K562 (cell line): ENCODE results near the gene GPR152. TPM values are rescaled to one million over a fixed set of nuclear protein-coding genes. Genes with fewer than 3 reads are reported as not detected.
"Not testable (repeated sequence)": the region's sequence is repeated elsewhere in the genome, so short reads cannot be mapped to it uniquely, and the experiment has no call there.

Experiments
- ATAC-seq: fragments of 200-7000 bp; cut with Tn5 transposase; 3 replicates; pipeline ENCODE4 v1.9.1; 2020; ENCODE audit warnings: moderate library complexity
- BruUV-seq: library from RNA; stranded (reverse); fragments of 400-500 nt; replicated peaks from 2 replicates; lab custom pipeline; 2021; lab: Mats Ljungman, UMichigan
- CTCF ChIA-PET: fragments of 300-600 bp; formaldehyde crosslinking; extraction: SDS; loops from one replicate; lab custom pipeline; 2021; ENCODE audit warnings: low intra/inter-chr PET ratio; lab: Yijun Ruan, JAX
- POLR2A ChIA-PET: fragments of 300-600, 350-650 bp; sonication (Branson Sonifier 250); formaldehyde crosslinking; extraction: SDS; loops from one replicate; lab custom pipeline; 2021; ENCODE audit warnings: antibody characterized with exemption, inconsistent platforms; lab: Yijun Ruan, JAX
- DNase-seq, 4 experiments: peaks; one replicate each; pipeline versions ENCODE4 v3.0.0 to v3.0.0-alpha.2; 2011 to 2018; ENCODE audit warnings: low spot score in 3 of 4, mixed read lengths in 3 of 4; ENCODE audit errors: extremely low read depth in 1 of 4
- FAIRE-seq: peaks from 2 replicates; lab custom pipeline; 2011; peaks lifted over from hg19 to GRCh38; lab: Jason Lieb, UNC
- H2AFZ ChIP-seq: 2 replicates; pipeline ENCODE4 v1.6.0; 2011; ENCODE audit warnings: low read depth, low read length, control low read depth, inconsistent platforms
- H3K27ac ChIP-seq: fragments of 200-600 bp; 3 replicates; pipeline ENCODE4 v1.8.0; 2011; ENCODE audit warnings: low read depth, mild to moderate bottlenecking, control low read depth, inconsistent platforms, low read length, moderate library complexity, mixed read lengths; ENCODE audit errors: extremely low read depth
- H3K27me3 ChIP-seq, 2 experiments: fragments of 300-600 bp in 1 of 2; 2 replicates in 1 of 2; 3 replicates in 1 of 2; pipeline versions ENCODE4 v1.6.0 to v1.8.0; 2011; ENCODE audit warnings: inconsistent platforms in 2 of 2, low read length in 2 of 2, mild to moderate bottlenecking in 1 of 2, mixed read lengths in 1 of 2, moderate library complexity in 1 of 2; ENCODE audit not compliant: control insufficient read depth in 2 of 2, insufficient read depth in 2 of 2
- H3K36me3 ChIP-seq: fragments of 300-600 bp; 3 replicates; pipeline ENCODE4 v1.8.0; 2011; ENCODE audit warnings: mild to moderate bottlenecking, low read length, inconsistent platforms; ENCODE audit not compliant: control insufficient read depth, insufficient read depth
- H3K4me1 ChIP-seq, 2 experiments: fragments of 200-600 bp in 1 of 2; replicated peaks in 1 of 2; 2 replicates in 1 of 2; 3 replicates in 1 of 2; pipeline versions ENCODE4 v1.5.1 to v1.8.0; 2011; ENCODE audit warnings: inconsistent platforms in 2 of 2, low read length in 2 of 2, mild to moderate bottlenecking in 1 of 2, mixed read lengths in 1 of 2, moderate library complexity in 1 of 2; ENCODE audit not compliant: control insufficient read depth in 2 of 2, insufficient read depth in 2 of 2
- H3K4me2 ChIP-seq: 2 replicates; pipeline ENCODE4 v1.6.1; 2011; ENCODE audit warnings: low read length, control low read depth, inconsistent platforms, mixed read lengths; ENCODE audit not compliant: insufficient read depth
- H3K4me3 ChIP-seq: fragments of 200-600 bp; sonication (generic), shearing (Covaris generic); 2 replicates; pipeline ENCODE4 v1.5.1; 2016; ENCODE audit warnings: control low read depth, inconsistent platforms
- H3K79me2 ChIP-seq: fragments of 200-600 bp; 3 replicates; pipeline ENCODE4 v1.8.0; 2011; ENCODE audit warnings: low read length, inconsistent platforms; ENCODE audit not compliant: control insufficient read depth, insufficient read depth
- H3K9ac ChIP-seq, 2 experiments: 2 replicates each; pipeline versions ENCODE4 v1.6.0 to v1.6.1; 2011; ENCODE audit warnings: low read depth in 2 of 2, low read length in 2 of 2, control low read depth in 1 of 2, inconsistent platforms in 1 of 2, mild to moderate bottlenecking in 1 of 2, mixed read lengths in 1 of 2; ENCODE audit not compliant: insufficient read depth in 1 of 2
- H3K9me1 ChIP-seq: one replicate; pipeline ENCODE4 v1.6.0; 2011; ENCODE audit warnings: inconsistent platforms, mild to moderate bottlenecking, low read length, moderate library complexity; ENCODE audit not compliant: control insufficient read depth, insufficient read depth
- H3K9me3 ChIP-seq: replicated peaks from 2 replicates; pipeline ENCODE4 v1.5.1; 2011; ENCODE audit warnings: low read depth, low read length, inconsistent platforms; ENCODE audit not compliant: control insufficient read depth, insufficient read depth
- H4K20me1 ChIP-seq: replicated peaks from 2 replicates; pipeline ENCODE4 v1.6.1; 2011; ENCODE audit warnings: low read length, inconsistent platforms, mixed read lengths; ENCODE audit not compliant: control insufficient read depth, insufficient read depth
- ADNP ChIP-seq: fragments of 200-800 bp; sonication (Bioruptor generic); IDR thresholded peaks from 2 replicates; pipeline ENCODE4 v1.6.1; 2016; ENCODE audit warnings: missing genetic modification characterization, missing compliant biosample characterization
- LARP7 ChIP-seq: fragments of 450-650 bp; IDR thresholded peaks from 2 replicates; pipeline ENCODE4 v1.6.1; 2016
- NR2C1 ChIP-seq, 2 experiments: fragments of 450-650 bp; IDR thresholded peaks; 2 replicates each; pipeline ENCODE4 v1.6.1; 2017; ENCODE audit warnings: mild to moderate bottlenecking in 2 of 2, antibody characterized with exemption in 1 of 2, inconsistent platforms in 1 of 2, missing compliant biosample characterization in 1 of 2, missing genetic modification characterization in 1 of 2
- PHF20 ChIP-seq: fragments of 450-650 bp; IDR thresholded peaks from 2 replicates; pipeline ENCODE4 v1.6.1; 2018; ENCODE audit not compliant: partially characterized antibody
- ZNF785 ChIP-seq: fragments of 250-450 bp; sonication (Bioruptor Pico); IDR thresholded peaks from 2 replicates; pipeline ENCODE4 v1.4.0; 2020; ENCODE audit warnings: mild to moderate bottlenecking
- WGBS: fragments of 100-300 bp; shearing (Covaris generic); methylation state at CpG from one replicate; pipeline ENCODE4 v1.1.6; 2016; ENCODE audit warnings: low coverage, mixed read lengths; ENCODE audit not compliant: insufficient coverage; ENCODE audit errors: missing lambda C conversion rate; 5-methylcytosine and 5-hydroxymethylcytosine counted together
- in situ Hi-C: fragments of 300-500 bp; cut with MboI; formaldehyde crosslinking; loops from 4 replicates; pipeline ENCODE4 v1.15.0; 2018; ENCODE audit warnings: inconsistent platforms, mixed read lengths
- intact Hi-C: fragments of 100-400 bp; cut with micrococcal nuclease; formaldehyde crosslinking; loops from 2 replicates; pipeline ENCODE4 v1.14.2; 2022
- polyA plus RNA-seq, 8 experiments: library from polyadenylated mRNA; depleted of rRNA in 4 of 8; stranded (reverse) in 5 of 8; unstranded in 3 of 8; fragments of >200 nt; fragmentation: Nextera tagmentation in 2 of 8; fragmentation: Illumina TruSeq in 1 of 8; extraction: Ambion mirVana in 2 of 8; extraction: Trizol in 1 of 8; gene quantifications; 2 replicates each; pipeline versions ENCODE4 v1.2.1 to v1.2.3, GENCODE V29; 2011 to 2014; ENCODE audit warnings: inconsistent platforms in 1 of 8, missing spikeins in 1 of 8
- total RNA-seq, 7 experiments: library from RNA; depleted of rRNA in 6 of 7; stranded (reverse); fragments of >200 nt in 6 of 7; fragmentation: Illumina TruSeq in 2 of 7; extraction: Trizol in 2 of 7; gene quantifications; 2 replicates each; pipeline versions ENCODE4 v1.2.1 to v1.2.3, GENCODE V29; 2011 to 2021; ENCODE audit warnings: low replicate concordance in 1 of 7
- TF ChIP-seq, protein P1 (sequence below): sonication (generic); formaldehyde crosslinking; IDR thresholded peaks from 2 replicates; pipeline ENCODE4 v1.8.0; 2022; ENCODE audit warnings: missing genetic modification reagents, mild to moderate bottlenecking, borderline replicate concordance
- TF ChIP-seq, protein P2 (sequence below): fragments of 450-650 bp; IDR thresholded peaks from 2 replicates; pipeline ENCODE4 v1.6.1; 2016; ENCODE audit warnings: low read depth, mild to moderate bottlenecking, moderate library complexity
- TF ChIP-seq, protein P3 (sequence below): fragments of 250-450 bp; sonication (Bioruptor Pico); IDR thresholded peaks from 2 replicates; pipeline ENCODE4 v1.8.0; 2021; ENCODE audit warnings: moderate library complexity, mild to moderate bottlenecking, inconsistent platforms
- TF ChIP-seq, protein P4 (sequence below): fragments of 250-450 bp; sonication (Bioruptor Pico); IDR thresholded peaks from 2 replicates; pipeline ENCODE4 v1.9.0; 2021; ENCODE audit warnings: mild to moderate bottlenecking

Gene GPR152
- total and polyA plus RNA-seq, 9 of the 15 experiments (the other 6 are each of a cell fraction or from before 2014, with no cell fraction given) = not detected

DNA sequence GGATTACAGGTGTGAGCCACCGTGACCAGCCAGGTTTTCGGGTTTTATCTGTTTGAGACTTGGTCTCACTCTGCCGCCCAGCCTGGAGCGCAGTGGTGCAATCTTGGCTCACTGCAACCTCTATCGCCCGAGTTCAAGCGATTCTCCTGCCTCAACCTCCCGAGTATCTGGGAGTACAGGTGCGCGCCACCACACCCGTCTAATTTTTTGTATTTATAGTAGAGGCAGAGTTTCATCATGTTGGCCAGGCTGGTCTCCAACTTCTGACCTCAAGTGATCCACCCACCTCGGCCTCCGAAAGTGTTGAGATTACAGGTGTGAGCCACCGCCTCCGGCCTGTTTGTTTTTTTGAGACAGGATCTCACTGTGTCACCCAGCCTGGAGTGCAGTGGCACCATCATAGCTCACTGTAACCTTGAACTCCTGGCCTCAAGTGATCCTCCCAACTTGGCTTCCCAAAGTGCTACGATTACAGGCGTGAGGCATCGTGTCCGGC lies 25.1 kb downstream of the GPR152 start:
- intact Hi-C loops = loop anchor here (5.0 kb wide), 1 partner anchor 80 kb away; the partner anchor contains the start of genes CDK2AP2 and PITPNM1
- DNase-seq; BruUV-seq; H3K27me3 ChIP-seq; TF ChIP-seq NR2C1 (tag; IDR thresholded peaks at IDR 0.05): not testable (repeated sequence)
- peak overlapping the region in 1 of 2 experiments; percentile 62; a peak in 1 of 4 replicates for H3K9ac ChIP-seq
- TF ChIP-seq NR2C1 (IDR thresholded peaks at IDR 0.05) = 0 out of 2 replicates have a peak, but pooled peaks have one; percentile 1
- TF ChIP-seq, all 486 proteins: peak for 1; not testable (repeated sequence) for 485
- FAIRE-seq, H4K20me1 ChIP-seq, ATAC-seq, H3K9me3 ChIP-seq, H3K9me1 ChIP-seq, in situ Hi-C loops, CTCF ChIA-PET: not testable (repeated sequence)
- H3K79me2 ChIP-seq = peaks cover 25% of the 10 kb centered on the region
- H2AFZ ChIP-seq = peak overlapping the region; percentile 93
- 84% methylated on average over 18 of the region's 19 CpGs for WGBS
- H3K36me3 ChIP-seq = peaks cover 32% of the 10 kb centered on the region; the same call in 2 of the 3 replicates
- peak overlapping the region; percentile 56; the same call in 2 of the 3 replicates for H3K27ac ChIP-seq
- POLR2A ChIA-PET = interaction anchor here (0.6 to 0.7 kb wide), 2 partner anchors 117 to 122 kb away, joined by 3 read pairs; no protein-coding TSS in a partner anchor
- peak overlapping the region; percentile 83 for H3K4me3 ChIP-seq
- H3K4me2 ChIP-seq = peak overlapping the region; percentile 93
- H3K4me1 ChIP-seq = peaks cover 9 to 38% of the 10 kb centered on the region in 2 experiments; a peak in 4 of 5 replicates

DNA sequence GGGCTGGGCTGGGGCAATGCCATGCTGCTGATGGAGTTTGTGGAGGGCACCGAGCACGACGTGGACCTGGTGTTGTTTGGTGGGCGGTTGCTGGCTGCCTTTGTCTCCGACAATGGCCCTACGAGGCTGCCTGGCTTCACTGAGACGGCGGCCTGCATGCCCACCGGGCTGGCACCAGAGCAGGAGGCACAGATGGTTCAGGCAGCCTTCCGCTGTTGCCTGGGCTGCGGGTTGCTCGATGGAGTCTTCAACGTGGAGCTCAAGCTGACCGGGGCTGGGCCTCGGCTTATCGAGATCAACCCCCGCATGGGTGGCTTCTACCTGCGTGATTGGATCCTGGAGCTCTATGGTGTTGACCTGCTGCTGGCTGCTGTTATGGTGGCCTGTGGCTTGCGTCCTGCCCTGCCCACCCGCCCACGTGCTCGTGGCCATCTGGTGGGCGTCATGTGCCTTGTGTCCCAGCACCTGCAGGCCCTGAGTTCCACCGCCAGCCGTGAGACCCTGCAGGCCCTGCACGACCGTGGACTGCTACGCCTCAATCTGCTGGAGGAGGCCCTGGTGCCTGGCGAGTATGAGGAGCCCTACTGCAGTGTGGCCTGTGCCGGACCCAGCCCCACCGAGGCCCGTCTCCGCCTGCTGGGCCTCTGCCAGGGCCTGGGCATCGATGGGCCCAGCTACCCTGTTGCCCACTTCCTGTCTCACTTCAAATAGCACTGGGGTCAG lies 28.5 kb downstream of the GPR152 start:
- H3K79me2 ChIP-seq = peaks cover 16% of the 10 kb centered on the region
- no peak for ATAC-seq
- no peak overlapping the region for H3K4me3 ChIP-seq
- no peaks in the 10 kb centered on the region for H3K27me3 ChIP-seq
- WGBS = 75% methylated on average over 27 of the region's 34 CpGs
- H3K9me3 ChIP-seq = no peaks in the 10 kb centered on the region
- no peak for DNase-seq
- intact Hi-C loops = loop anchor here (5.0 kb wide), 1 partner anchor 43 kb away; the partner anchor contains the start of gene TMEM134
- ChIA-PET POLR2A (interaction anchor here (0.8 to 2.0 kb wide), 5 partner anchors 11 to 53 kb away, joined by 3 to 9 read pairs (median 4); partner anchors contain the start of gene PPP1CA), CTCF (no interaction called here)
- FAIRE-seq = no peak
- no peak overlapping the region for H3K27ac ChIP-seq
- H3K4me2 ChIP-seq = no peak overlapping the region
- peak overlapping the region in 1 of 2 experiments; percentile 82; a peak in 2 of 4 replicates for H3K9ac ChIP-seq
- no TSS peak for BruUV-seq
- in situ Hi-C loops = no loop called here
- H3K9me1 ChIP-seq = peaks cover 4% of the 10 kb centered on the region
- H3K36me3 ChIP-seq = no peaks in the 10 kb centered on the region
- H2AFZ ChIP-seq = no peak overlapping the region; the same call in 1 of the 2 replicates
- H3K4me1 ChIP-seq = peaks cover 10 to 59% of the 10 kb centered on the region in 2 experiments
- no peaks in the 10 kb centered on the region for H4K20me1 ChIP-seq
- TF ChIP-seq, protein P1, sequence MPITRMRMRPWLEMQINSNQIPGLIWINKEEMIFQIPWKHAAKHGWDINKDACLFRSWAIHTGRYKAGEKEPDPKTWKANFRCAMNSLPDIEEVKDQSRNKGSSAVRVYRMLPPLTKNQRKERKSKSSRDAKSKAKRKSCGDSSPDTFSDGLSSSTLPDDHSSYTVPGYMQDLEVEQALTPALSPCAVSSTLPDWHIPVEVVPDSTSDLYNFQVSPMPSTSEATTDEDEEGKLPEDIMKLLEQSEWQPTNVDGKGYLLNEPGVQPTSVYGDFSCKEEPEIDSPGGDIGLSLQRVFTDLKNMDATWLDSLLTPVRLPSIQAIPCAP (CRISPR knock-in tag) = no peak
- no peak for TF ChIP-seq PHF20
- TF ChIP-seq ADNP (tag) = no peak
- no peak for TF ChIP-seq ZNF785
- no peak for TF ChIP-seq LARP7
- TF ChIP-seq, protein P2, sequence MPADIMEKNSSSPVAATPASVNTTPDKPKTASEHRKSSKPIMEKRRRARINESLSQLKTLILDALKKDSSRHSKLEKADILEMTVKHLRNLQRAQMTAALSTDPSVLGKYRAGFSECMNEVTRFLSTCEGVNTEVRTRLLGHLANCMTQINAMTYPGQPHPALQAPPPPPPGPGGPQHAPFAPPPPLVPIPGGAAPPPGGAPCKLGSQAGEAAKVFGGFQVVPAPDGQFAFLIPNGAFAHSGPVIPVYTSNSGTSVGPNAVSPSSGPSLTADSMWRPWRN = no peak
- TF ChIP-seq, protein P3, sequence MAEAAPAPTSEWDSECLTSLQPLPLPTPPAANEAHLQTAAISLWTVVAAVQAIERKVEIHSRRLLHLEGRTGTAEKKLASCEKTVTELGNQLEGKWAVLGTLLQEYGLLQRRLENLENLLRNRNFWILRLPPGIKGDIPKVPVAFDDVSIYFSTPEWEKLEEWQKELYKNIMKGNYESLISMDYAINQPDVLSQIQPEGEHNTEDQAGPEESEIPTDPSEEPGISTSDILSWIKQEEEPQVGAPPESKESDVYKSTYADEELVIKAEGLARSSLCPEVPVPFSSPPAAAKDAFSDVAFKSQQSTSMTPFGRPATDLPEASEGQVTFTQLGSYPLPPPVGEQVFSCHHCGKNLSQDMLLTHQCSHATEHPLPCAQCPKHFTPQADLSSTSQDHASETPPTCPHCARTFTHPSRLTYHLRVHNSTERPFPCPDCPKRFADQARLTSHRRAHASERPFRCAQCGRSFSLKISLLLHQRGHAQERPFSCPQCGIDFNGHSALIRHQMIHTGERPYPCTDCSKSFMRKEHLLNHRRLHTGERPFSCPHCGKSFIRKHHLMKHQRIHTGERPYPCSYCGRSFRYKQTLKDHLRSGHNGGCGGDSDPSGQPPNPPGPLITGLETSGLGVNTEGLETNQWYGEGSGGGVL (CRISPR knock-in tag) = no peak
- TF ChIP-seq, protein P4, sequence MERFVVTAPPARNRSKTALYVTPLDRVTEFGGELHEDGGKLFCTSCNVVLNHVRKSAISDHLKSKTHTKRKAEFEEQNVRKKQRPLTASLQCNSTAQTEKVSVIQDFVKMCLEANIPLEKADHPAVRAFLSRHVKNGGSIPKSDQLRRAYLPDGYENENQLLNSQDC (CRISPR knock-in tag) = no peak
